ENCODE data around the gene FUBP1. TPM values are rescaled to one million over a fixed set of nuclear protein-coding genes. Genes with fewer than 3 reads are reported as not detected.

The FUBP1 gene
- total RNA-seq, 1 experiment from 2014 or later = 271 TPM

- H4K8ac ChIP-seq (replicated peaks; ENCODE audit: insufficient read length, low read depth, low read length) = no peak overlapping the region
- no peak overlapping the region for H4K5ac ChIP-seq (ENCODE audit: insufficient read length, low read depth, low read length)
- H2BK15ac ChIP-seq (ENCODE audit: low read depth, low read length) = no peak overlapping the region
- no peak overlapping the region for H3K4me2 ChIP-seq (ENCODE audit: insufficient read depth, insufficient read length, low read length)
- H3T11ph ChIP-seq (ENCODE audit: low read length) = no peak overlapping the region
- H4K91ac ChIP-seq (ENCODE audit: insufficient read length, low read depth, low read length) = no peak overlapping the region
- no peak overlapping the region for H2BK120ac ChIP-seq (ENCODE audit: low read depth, low read length, poor library complexity, severe bottlenecking)
- Mint-ChIP-seq H3K9me3 (no peaks in the 10 kb centered on the region), H3K36me3 (ENCODE audit: insufficient read depth in 1 of 3, low read depth in 3 of 3) (no peaks in the 10 kb centered on the region), H3K4me3 (no peak overlapping the region), H3K4me1 (no peaks in the 10 kb centered on the region), H3K27me3 (ENCODE audit: low read depth) (no peaks in the 10 kb centered on the region), H3K27ac (peak overlapping the region in 1 of 3 experiments; percentile 8; a peak in 1 of 7 replicates)
- no peak overlapping the region for H2BK5ac ChIP-seq (ENCODE audit: insufficient read length, low read length)
- H4K20me1 ChIP-seq (ENCODE audit: control insufficient read depth, insufficient read depth, insufficient read length) = no peaks in the 10 kb centered on the region
- H3K23me2 ChIP-seq (ENCODE audit: insufficient read length, low read depth, low read length, poor library complexity, severe bottlenecking) = no peaks in the 10 kb centered on the region
- no peak overlapping the region for H3K56ac ChIP-seq (ENCODE audit: insufficient read length, low read depth, low read length)
- no peak overlapping the region for H3K9ac ChIP-seq (ENCODE audit: extremely low read depth, insufficient read length, low read length)
- H2BK12ac ChIP-seq (ENCODE audit: insufficient read length, low read depth, low read length) = no peak overlapping the region
- no peak overlapping the region for H2BK20ac ChIP-seq (ENCODE audit: low read depth, low read length, poor library complexity, severe bottlenecking)
- no peaks in the 10 kb centered on the region for H3K79me2 ChIP-seq (ENCODE audit: insufficient read depth, low read length)
- H3K4me1 ChIP-seq (ENCODE audit: insufficient read depth, low read length) = no peaks in the 10 kb centered on the region
- no CpG with 5 or more reads among the region's 2 CpGs for WGBS (ENCODE audit: extremely low coverage, insufficient read length, low lambda C conversion rate)
- H3K79me1 ChIP-seq (ENCODE audit: insufficient read depth, low read depth, low read length, poor library complexity, severe bottlenecking) = no peaks in the 10 kb centered on the region
- H3K18ac ChIP-seq (ENCODE audit: insufficient read length, low read depth, low read length) = no peak overlapping the region
- no peak for TF ChIP-seq CTCF (conservative IDR thresholded peaks at IDR 0.05)
- no peaks in the 10 kb centered on the region for H3K27me3 ChIP-seq (ENCODE audit: insufficient read depth, low read length)
- H2AK5ac ChIP-seq (ENCODE audit: insufficient read length, low read length) = no peak overlapping the region
- no peaks in the 10 kb centered on the region for H3K9me3 ChIP-seq (ENCODE audit: control insufficient read depth, low read depth, low read length)
- H3K23ac ChIP-seq (ENCODE audit: insufficient read length, low read depth, low read length) = no peak overlapping the region
- H3K14ac ChIP-seq (ENCODE audit: insufficient read depth, low read length) = no peak overlapping the region
- DNase-seq = no peak
- no peak overlapping the region for H2AFZ ChIP-seq (ENCODE audit: low read length)
- H3K27ac ChIP-seq (ENCODE audit: insufficient read length, low read depth, low read length) = no peak overlapping the region
- H3K4ac ChIP-seq (ENCODE audit: low read depth, low read length) = no peak overlapping the region
These were observed 72.8 kb downstream of the FUBP1 start for GRCh38 chr1:77906019-77906545.

Measured in H9 (cell line).